CD4-positive, alpha-beta memory T cell (primary cell): ENCODE measurements around the gene TOP2A. TPM values are rescaled to one million over a fixed set of nuclear protein-coding genes. Genes with fewer than 3 reads are reported as not detected.
A peak's percentile ranks its signal among the peaks of the same experiment; 100 is the strongest.

Experiments
- CTCF ChIA-PET: fragments of 350-600 bp; sonication (Branson Sonifier 250); formaldehyde crosslinking; loops from one replicate; lab custom pipeline; 2021; ENCODE audit warnings: inconsistent platforms; ENCODE audit not compliant: partially characterized antibody; lab: Charles Lee
- POLR2A ChIA-PET: fragments of 350-600 bp; sonication (Branson Sonifier 250); formaldehyde crosslinking; loops from one replicate; lab custom pipeline; 2021; ENCODE audit not compliant: partially characterized antibody; lab: Charles Lee
- DNase-seq, 5 donors: peaks; one replicate each; pipeline versions ENCODE4 v3.0.0 to v3.0.0-alpha.2; 2020 to 2022; ENCODE audit warnings: mixed read lengths in 1 of 5
- H3K27ac ChIP-seq: one replicate; pipeline ENCODE4 v1.7.0; 2013; ENCODE audit warnings: low read depth, low read length
- H3K27me3 ChIP-seq: 2 replicates; pipeline ENCODE4 v1.7.0; 2013; ENCODE audit warnings: mild to moderate bottlenecking, low read length, moderate library complexity; ENCODE audit not compliant: insufficient read depth
- H3K36me3 ChIP-seq: 2 replicates; pipeline ENCODE4 v1.7.0; 2013; ENCODE audit warnings: mild to moderate bottlenecking, low read length, moderate library complexity; ENCODE audit not compliant: insufficient read depth
- H3K4me1 ChIP-seq: 2 replicates; pipeline ENCODE4 v1.7.0; 2013; ENCODE audit warnings: mild to moderate bottlenecking, low read length, moderate library complexity; ENCODE audit not compliant: insufficient read depth
- H3K4me3 ChIP-seq, 2 donors: one replicate each; pipeline ENCODE4 v1.7.0; 2013; ENCODE audit warnings: low read length in 2 of 2, mild to moderate bottlenecking in 1 of 2
- H3K9me3 ChIP-seq, 2 donors: one replicate each; pipeline ENCODE4 v1.7.0; 2013; ENCODE audit warnings: low read length in 2 of 2, control low read depth in 1 of 2; ENCODE audit not compliant: control insufficient read depth in 1 of 2
- H3K27ac Mint-ChIP-seq, 7 donors: one replicate each; pipeline ENCODE4 v1.8.0; 2020 to 2021; ENCODE audit warnings: mixed read lengths in 7 of 7, mild to moderate bottlenecking in 6 of 7, inconsistent platforms in 3 of 7, moderate library complexity in 3 of 7
- H3K27me3 Mint-ChIP-seq, 2 donors: one replicate each; pipeline ENCODE4 v1.8.0; 2020 to 2021; ENCODE audit warnings: mixed read lengths in 2 of 2
- H3K36me3 Mint-ChIP-seq, 2 donors: one replicate each; pipeline ENCODE4 v1.8.0; 2020 to 2021; ENCODE audit warnings: mixed read lengths in 2 of 2, inconsistent platforms in 1 of 2, mild to moderate bottlenecking in 1 of 2
- H3K4me1 Mint-ChIP-seq, 4 donors: one replicate each; pipeline ENCODE4 v1.8.0; 2020 to 2021; ENCODE audit warnings: mixed read lengths in 4 of 4, mild to moderate bottlenecking in 1 of 4
- H3K4me3 Mint-ChIP-seq, 8 donors: one replicate each; pipeline ENCODE4 v1.8.0; 2020 to 2021; ENCODE audit warnings: mixed read lengths in 8 of 8, mild to moderate bottlenecking in 7 of 8, moderate library complexity in 6 of 8, inconsistent platforms in 3 of 8
- H3K9me3 Mint-ChIP-seq, 8 donors: one replicate each; pipeline ENCODE4 v1.8.0; 2020 to 2021; ENCODE audit warnings: mixed read lengths in 8 of 8, mild to moderate bottlenecking in 5 of 8, inconsistent platforms in 3 of 8, moderate library complexity in 1 of 8
- intact Hi-C: fragments of 100-400 bp; cut with micrococcal nuclease; formaldehyde crosslinking; loops from one replicate; pipeline ENCODE4 v1.15.1; 2023
- polyA plus RNA-seq, 2 donors: library from polyadenylated mRNA; unstranded; fragments of 300-500 nt; fragmentation: Illumina TruSeq; gene quantifications; one replicate each; pipeline ENCODE4 v1.2.3, GENCODE V29; 2021
- total RNA-seq, 2 experiments: library from RNA; stranded (reverse); gene quantifications; one replicate each; pipeline ENCODE4 v1.2.3, GENCODE V29; 2021

TOP2A gene
- total and polyA plus RNA-seq, 4 experiments from 2014 or later: 0.10 to 1.1 (median 0.30) TPM

- Histone ChIP-seq H3K27ac (no peak overlapping the region), H3K4me3 (no peak overlapping the region), H3K27me3 (no peaks in the 10 kb centered on the region), H3K9me3 (no peaks in the 10 kb centered on the region), H3K36me3 (peaks cover 4% of the 10 kb centered on the region), H3K4me1 (no peaks in the 10 kb centered on the region)
- DNase-seq: no peak
- intact Hi-C loops: no loop called here
- no peaks in the 10 kb centered on the region for H3K9me3 Mint-ChIP-seq
- H3K4me3 Mint-ChIP-seq: no peak overlapping the region
- H3K27ac Mint-ChIP-seq: no peak overlapping the region
- no peaks in the 10 kb centered on the region for H3K4me1 Mint-ChIP-seq
- no peaks in the 10 kb centered on the region for H3K27me3 Mint-ChIP-seq
- H3K36me3 Mint-ChIP-seq: peaks cover 0 to 3% of the 10 kb centered on the region in 2 donors
- CTCF ChIA-PET: interaction anchor here (4.8 kb wide), 1 partner anchor 18 kb away, joined by 22 read pairs; no protein-coding TSS in a partner anchor
- POLR2A ChIA-PET: interaction anchor here (1.6 kb wide), 1 partner anchor 50 kb away, joined by 3 read pairs; no protein-coding TSS in a partner anchor
Measured at GRCh38 chr17:40457369-40457768, 39.7 kb upstream of the TOP2A start.

GRCh38 chr17:40456396-40456951, 38.8 kb upstream of the TOP2A start:
- Mint-ChIP-seq H3K36me3 (peaks cover 0 to 3% of the 10 kb centered on the region in 2 donors), H3K27ac (peak overlapping the region in 2 of 7 donors; percentile 29 to 48), H3K9me3 (no peaks in the 10 kb centered on the region), H3K27me3 (no peaks in the 10 kb centered on the region), H3K4me1 (no peaks in the 10 kb centered on the region), H3K4me3 (no peak overlapping the region)
- Histone ChIP-seq H3K4me3 (no peak overlapping the region), H3K27ac (no peak overlapping the region), H3K9me3 (no peaks in the 10 kb centered on the region), H3K4me1 (no peaks in the 10 kb centered on the region), H3K36me3 (peaks cover 4% of the 10 kb centered on the region), H3K27me3 (no peaks in the 10 kb centered on the region)
- intact Hi-C loops: no loop called here
- ChIA-PET CTCF (interaction anchor here (1.2 to 4.8 kb wide), 3 partner anchors 13 to 72 kb away, joined by 6 to 22 read pairs (median 9); partner anchors contain the start of gene IGFBP4), POLR2A (interaction anchor here (1.4 to 1.6 kb wide), 2 partner anchors 39 to 49 kb away, joined by 3 read pairs; partner anchors contain the start of gene TOP2A)
- DNase-seq: no peak

- Histone ChIP-seq H3K36me3 (peaks cover 4% of the 10 kb centered on the region), H3K9me3 (no peaks in the 10 kb centered on the region), H3K4me1 (peaks cover 3% of the 10 kb centered on the region), H3K27me3 (no peaks in the 10 kb centered on the region), H3K4me3 (no peak overlapping the region), H3K27ac (no peak overlapping the region)
- no peak for DNase-seq
- H3K4me1 Mint-ChIP-seq: peaks cover 0 to 3% (median 0%) of the 10 kb centered on the region in 4 donors
- ChIA-PET CTCF (interaction anchor here (1.4 to 4.8 kb wide), 3 partner anchors 11 to 27 kb away, joined by 3 to 22 read pairs (median 9); partner anchors contain the start of gene IGFBP4), POLR2A (interaction anchor here (0.6 to 1.7 kb wide), 2 partner anchors 11 to 100 kb away, joined by 3 to 5 read pairs; partner anchors contain the start of gene IGFBP4)
- H3K27me3 Mint-ChIP-seq: no peaks in the 10 kb centered on the region
- no peaks in the 10 kb centered on the region for H3K9me3 Mint-ChIP-seq
- no peak overlapping the region for H3K4me3 Mint-ChIP-seq
- no peak overlapping the region for H3K27ac Mint-ChIP-seq
- peaks cover 0 to 3% of the 10 kb centered on the region in 2 donors for H3K36me3 Mint-ChIP-seq
- intact Hi-C loops: no loop called here
Measured at GRCh38 chr17:40454613-40454995, 36.9 kb upstream of the TOP2A start.

- peaks cover 3% of the 10 kb centered on the region for H3K4me1 ChIP-seq
- no peak for DNase-seq
- H3K9me3 Mint-ChIP-seq: no peaks in the 10 kb centered on the region
- no peaks in the 10 kb centered on the region for H3K9me3 ChIP-seq
- intact Hi-C loops: no loop called here
- ChIA-PET CTCF (interaction anchor here (2.4 to 4.8 kb wide), 3 partner anchors 10 to 22 kb away, joined by 9 to 22 read pairs (median 11); partner anchors contain the start of gene IGFBP4), POLR2A (interaction anchor here (1.7 kb wide), 1 partner anchor 10 kb away, joined by 5 read pairs; the partner anchor contains the start of gene IGFBP4)
- H3K4me3 Mint-ChIP-seq: no peak overlapping the region
- peaks cover 0 to 3% of the 10 kb centered on the region in 2 donors for H3K36me3 Mint-ChIP-seq
- no peak overlapping the region for H3K4me3 ChIP-seq
- no peak overlapping the region for H3K27ac ChIP-seq
- no peaks in the 10 kb centered on the region for H3K27me3 Mint-ChIP-seq
- peaks cover 4% of the 10 kb centered on the region for H3K36me3 ChIP-seq
- H3K27ac Mint-ChIP-seq: no peak overlapping the region
- peaks cover 0 to 3% (median under 1%) of the 10 kb centered on the region in 4 donors for H3K4me1 Mint-ChIP-seq
- H3K27me3 ChIP-seq: no peaks in the 10 kb centered on the region
Measured at GRCh38 chr17:40453881-40454612, 36.4 kb upstream of the TOP2A start.

GRCh38 chr17:40452921-40453378, 35.3 kb upstream of the TOP2A start:
- Mint-ChIP-seq H3K27ac (no peak overlapping the region), H3K36me3 (peaks cover 0 to 3% of the 10 kb centered on the region in 2 donors), H3K4me3 (no peak overlapping the region), H3K4me1 (peaks cover 5 to 14% (median 8%) of the 10 kb centered on the region in 4 donors), H3K9me3 (no peaks in the 10 kb centered on the region), H3K27me3 (no peaks in the 10 kb centered on the region)
- Histone ChIP-seq H3K27ac (no peak overlapping the region), H3K4me1 (peaks cover 14% of the 10 kb centered on the region), H3K4me3 (no peak overlapping the region), H3K36me3 (peaks cover 4% of the 10 kb centered on the region), H3K9me3 (no peaks in the 10 kb centered on the region), H3K27me3 (no peaks in the 10 kb centered on the region)
- DNase-seq: no peak
- POLR2A ChIA-PET: no interaction called here
- intact Hi-C loops: no loop called here
- CTCF ChIA-PET: interaction anchor here (2.4 to 7.0 kb wide), 2 partner anchors 10 to 107 kb away, joined by 11 to 32 read pairs; partner anchors contain the start of gene IGFBP4

GRCh38 chr17:40452216-40452787, 34.6 kb upstream of the TOP2A start:
- H3K36me3 ChIP-seq: peaks cover 4% of the 10 kb centered on the region
- intact Hi-C loops: no loop called here
- no peak for DNase-seq
- H3K27me3 ChIP-seq: no peaks in the 10 kb centered on the region
- no peaks in the 10 kb centered on the region for H3K9me3 ChIP-seq
- ChIA-PET POLR2A (no interaction called here), CTCF (interaction anchor here (1.2 to 16.7 kb wide), 6 partner anchors 9 to 107 kb away, joined by 3 to 192 read pairs (median 7); partner anchors contain the start of gene IGFBP4)
- H3K36me3 Mint-ChIP-seq: peaks cover 0 to 3% of the 10 kb centered on the region in 2 donors
- H3K4me1 ChIP-seq: peaks cover 20% of the 10 kb centered on the region
- no peaks in the 10 kb centered on the region for H3K9me3 Mint-ChIP-seq
- H3K4me3 ChIP-seq: no peak overlapping the region
- H3K27me3 Mint-ChIP-seq: no peaks in the 10 kb centered on the region
- peak overlapping the region in 1 of 7 donors; percentile 35 for H3K27ac Mint-ChIP-seq
- H3K4me1 Mint-ChIP-seq: peaks cover 8 to 20% (median 13%) of the 10 kb centered on the region in 4 donors
- no peak overlapping the region for H3K27ac ChIP-seq
- no peak overlapping the region for H3K4me3 Mint-ChIP-seq
